ENCODE results near the gene MICAL2. TPM values are rescaled to one million over a fixed set of nuclear protein-coding genes. Genes with fewer than 3 reads are reported as not detected.

The MICAL2 gene
- total and polyA plus RNA-seq, 7 donors: 6.8 to 45.7 (median 15.0) TPM

- DNase-seq (no peak), ATAC-seq (no peak)
- TF ChIP-seq CTCF (IDR thresholded peaks at IDR 0.05): no peak
- H3K4me3 ChIP-seq: no peak overlapping the region
- no peak overlapping the region for H3K27ac ChIP-seq
- WGBS, 3 donors: 82 to 91% (median 85%) methylated on average over 12 of the region's 12 CpGs
- no peaks in the 10 kb centered on the region for H3K9me3 ChIP-seq
- H3K27me3 ChIP-seq (ENCODE audit: insufficient read depth in 3 of 3, low read length in 2 of 3): no peaks in the 10 kb centered on the region
- intact Hi-C loops (cut with DNase I): no loop called here
- no peaks in the 10 kb centered on the region for H3K36me3 ChIP-seq (ENCODE audit: insufficient read depth in 1 of 2, low read depth in 1 of 2)
- H3K4me1 ChIP-seq: peaks cover 30% of the 10 kb centered on the region
These were observed 41.2 kb upstream of the MICAL2 start for GRCh38 chr11:12069066-12069676.

GRCh38 chr11:12070446-12071267 lies 39.7 kb upstream of the MICAL2 start:
- ATAC-seq (peak in 3 of 4 donors; percentile 59 to 66 (median 63)), DNase-seq (peak; percentile 41 to 89)
- 40 to 58% (median 57%) methylated on average over 14 of the region's 14 CpGs for WGBS, 3 donors
- Histone ChIP-seq H3K4me1 (peaks cover 34% of the 10 kb centered on the region), H3K36me3 (ENCODE audit: insufficient read depth in 1 of 2, low read depth in 1 of 2) (no peaks in the 10 kb centered on the region), H3K4me3 (no peak overlapping the region), H3K27ac (peak overlapping the region; percentile 23), H3K27me3 (ENCODE audit: insufficient read depth in 3 of 3, low read length in 2 of 3) (no peaks in the 10 kb centered on the region), H3K9me3 (no peaks in the 10 kb centered on the region)
- TF ChIP-seq CTCF (IDR thresholded peaks at IDR 0.05): no peak
- intact Hi-C loops (cut with DNase I): no loop called here

- Histone ChIP-seq H3K27ac (no peak overlapping the region), H3K9me3 (no peaks in the 10 kb centered on the region), H3K36me3 (ENCODE audit: insufficient read depth in 1 of 2, low read depth in 1 of 2) (no peaks in the 10 kb centered on the region), H3K4me3 (no peak overlapping the region), H3K27me3 (ENCODE audit: insufficient read depth in 3 of 3, low read length in 2 of 3) (no peaks in the 10 kb centered on the region), H3K4me1 (peaks cover 37% of the 10 kb centered on the region)
- no peak for DNase-seq
- no peak for ATAC-seq
- intact Hi-C loops (cut with DNase I): no loop called here
- no peak for TF ChIP-seq CTCF (IDR thresholded peaks at IDR 0.05)
- WGBS, 3 donors: 69 to 96% (median 80%) methylated on average over 3 of the region's 3 CpGs
These were observed 38.8 kb upstream of the MICAL2 start for GRCh38 chr11:12071574-12071973.

GRCh38 chr11:12073436-12073835 lies 37.0 kb upstream of the MICAL2 start:
- intact Hi-C loops (cut with DNase I): no loop called here
- ATAC-seq (no peak), DNase-seq (no peak)
- no peaks in the 10 kb centered on the region for H3K36me3 ChIP-seq (ENCODE audit: insufficient read depth in 1 of 2, low read depth in 1 of 2)
- H3K4me1 ChIP-seq: peaks cover 30% of the 10 kb centered on the region
- H3K9me3 ChIP-seq: no peaks in the 10 kb centered on the region
- 93 to 96% (median 96%) methylated on average over 8 of the region's 8 CpGs for WGBS, 3 donors
- no peak overlapping the region for H3K27ac ChIP-seq
- no peak for TF ChIP-seq CTCF (IDR thresholded peaks at IDR 0.05)
- no peaks in the 10 kb centered on the region for H3K27me3 ChIP-seq (ENCODE audit: insufficient read depth in 3 of 3, low read length in 2 of 3)
- H3K4me3 ChIP-seq: no peak overlapping the region

Data from psoas muscle (tissue), 8 donors.